NCI-H82 treated with DMSO at 0.1 percent for 48 hours (cell line): ENCODE data around the gene GDF15.
"Not testable (repeated sequence)": the region's sequence is repeated elsewhere in the genome, so short reads cannot be mapped to it uniquely, and the experiment has no call there.

ENCODE experiments used
- DNase-seq: peaks from one replicate; lab custom pipeline; 2025; ENCODE audit not compliant: unreplicated experiment; lab: John Stamatoyannopoulos, UW

The GDF15 gene

DNA sequence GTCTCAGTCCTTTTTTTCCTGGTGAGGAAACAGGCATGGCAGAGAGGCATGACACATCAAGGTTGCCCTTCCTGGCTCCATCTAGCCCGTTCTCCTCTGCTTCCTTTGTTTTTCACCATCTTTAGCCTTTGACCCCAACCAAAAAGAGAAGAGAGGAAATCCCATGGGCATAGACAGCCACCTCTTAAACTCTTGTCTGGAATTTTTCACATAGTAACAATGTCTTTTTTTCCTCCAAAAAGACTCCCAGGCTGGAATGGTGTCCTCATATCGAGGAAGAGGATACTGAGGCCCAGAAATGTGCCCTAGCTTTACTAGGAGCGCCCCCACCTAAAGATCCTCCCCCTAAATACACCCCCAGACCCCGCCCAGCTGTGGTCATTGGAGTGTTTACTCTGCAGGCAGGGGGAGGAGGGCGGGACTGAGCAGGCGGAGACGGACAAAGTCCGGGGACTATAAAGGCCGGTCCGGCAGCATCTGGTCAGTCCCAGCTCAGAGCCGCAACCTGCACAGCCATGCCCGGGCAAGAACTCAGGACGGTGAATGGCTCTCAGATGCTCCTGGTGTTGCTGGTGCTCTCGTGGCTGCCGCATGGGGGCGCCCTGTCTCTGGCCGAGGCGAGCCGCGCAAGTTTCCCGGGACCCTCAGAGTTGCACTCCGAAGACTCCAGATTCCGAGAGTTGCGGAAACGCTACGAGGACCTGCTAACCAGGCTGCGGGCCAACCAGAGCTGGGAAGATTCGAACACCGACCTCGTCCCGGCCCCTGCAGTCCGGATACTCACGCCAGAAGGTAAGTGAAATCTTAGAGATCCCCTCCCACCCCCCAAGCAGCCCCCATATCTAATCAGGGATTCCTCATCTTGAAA lies at the start of gene GDF15:
Gene GDF15 (plus strand): TSS at position 484 of the 868 bp plus-strand sequence. CDS start 32 bp downstream, at position 516.
- DNase-seq: no peak

DNA sequence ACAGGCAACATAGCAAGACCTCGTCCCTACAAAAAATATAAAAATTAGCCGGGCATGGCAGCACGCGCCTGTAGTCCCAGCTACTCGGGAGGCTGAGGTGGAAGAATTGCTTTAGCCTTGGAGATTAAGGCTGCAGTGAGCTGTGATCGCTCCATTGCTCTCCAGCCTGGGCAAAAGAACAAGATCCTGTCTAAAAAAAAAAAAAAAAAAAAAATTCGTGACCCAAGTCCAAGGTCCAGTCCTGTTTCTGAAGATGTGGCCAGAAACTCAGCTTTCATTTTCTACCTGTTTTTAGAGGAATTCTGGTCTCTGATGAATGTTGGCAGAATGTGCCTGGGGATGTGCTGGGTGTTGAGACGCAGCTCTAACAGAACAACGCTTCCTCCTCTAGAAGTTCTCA lies 47.4 kb upstream of the GDF15 start:
- DNase-seq: no peak

DNA sequence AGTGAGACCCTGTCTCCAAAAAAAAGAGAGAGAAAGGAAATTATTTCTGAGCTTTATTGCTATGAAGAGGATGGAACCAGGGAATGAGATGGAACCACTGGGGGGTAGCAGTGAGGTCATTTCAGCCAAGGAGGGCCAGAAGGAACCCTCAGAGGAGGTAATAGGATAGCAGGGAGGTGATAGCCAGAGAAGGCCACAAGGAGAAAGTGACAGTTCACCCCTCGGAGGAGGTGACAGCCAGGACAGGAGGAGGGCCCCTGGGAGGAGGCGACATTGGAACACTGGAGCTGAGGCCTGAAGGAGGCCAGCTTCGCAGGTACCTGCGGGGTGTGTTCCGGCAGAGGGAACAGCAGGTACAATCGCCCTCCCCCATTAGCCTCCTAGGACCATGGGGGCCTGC lies 46.2 kb upstream of the GDF15 start:
- DNase-seq: no peak

- no peak for DNase-seq
Measured at GRCh38 chr19:18340190-18340989, 45.6 kb upstream of the GDF15 start, which contains the start of gene PGPEP1. TSS of gene PGPEP1 (plus strand) at chr19:18340598. CDS start at chr19:18340682, 84 bp downstream.

GRCh38 chr19:18340990-18341868 lies 44.7 kb upstream of the GDF15 start:
- no peak for DNase-seq

DNA sequence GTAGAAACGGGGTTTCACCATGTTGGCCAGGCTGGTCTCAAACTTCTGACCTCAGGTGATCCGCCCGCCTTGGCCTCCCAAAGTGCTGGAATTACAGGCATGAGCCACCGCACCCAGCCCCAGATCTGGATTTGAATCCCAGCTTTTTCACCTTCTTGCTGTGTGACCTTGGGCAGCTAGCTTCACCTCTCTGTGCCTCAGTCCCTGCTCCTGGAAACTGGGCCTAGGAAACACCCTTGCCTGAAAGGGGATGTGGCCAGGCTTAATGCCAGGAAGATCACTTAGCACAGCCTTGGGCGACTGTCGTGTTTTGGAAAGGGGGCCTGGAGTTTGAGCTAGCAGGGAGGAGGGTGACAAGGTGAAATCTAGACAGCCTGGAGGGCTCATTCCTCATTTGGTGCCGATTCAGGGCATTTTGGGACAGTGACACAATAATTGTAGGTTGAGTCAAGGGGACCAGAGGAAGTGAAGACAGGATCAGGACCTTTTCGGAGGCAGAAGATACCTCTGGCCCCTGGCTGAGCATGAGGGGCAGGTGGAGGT lies 43.8 kb upstream of the GDF15 start:
- no peak for DNase-seq

DNA sequence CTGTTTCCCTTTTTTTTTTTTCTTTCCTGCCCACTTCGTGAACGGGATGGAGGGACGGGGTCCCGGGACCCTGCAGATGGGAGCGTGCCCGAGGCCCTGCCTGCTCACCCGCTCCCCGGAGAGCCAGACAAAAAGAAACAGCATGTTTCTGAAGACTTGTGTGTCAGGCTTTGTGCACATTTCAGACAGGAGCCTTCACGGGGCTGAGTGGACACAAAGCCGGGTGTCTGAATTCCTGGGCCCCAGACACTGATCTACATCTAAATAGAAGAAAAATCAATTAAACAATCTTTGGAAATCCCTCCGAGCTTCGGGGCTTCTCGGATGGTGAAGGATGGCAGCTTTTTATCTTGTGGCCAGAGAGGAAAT lies 41.4 kb upstream of the GDF15 start:
- no peak for DNase-seq

- no peak for DNase-seq
Measured at GRCh38 chr19:18345296-18345695, 40.7 kb upstream of the GDF15 start.

- no peak for DNase-seq
Measured at GRCh38 chr19:18346091-18346490, 39.9 kb upstream of the GDF15 start.

GRCh38 chr19:18348171-18348570 lies 37.8 kb upstream of the GDF15 start:
- no peak for DNase-seq

DNA sequence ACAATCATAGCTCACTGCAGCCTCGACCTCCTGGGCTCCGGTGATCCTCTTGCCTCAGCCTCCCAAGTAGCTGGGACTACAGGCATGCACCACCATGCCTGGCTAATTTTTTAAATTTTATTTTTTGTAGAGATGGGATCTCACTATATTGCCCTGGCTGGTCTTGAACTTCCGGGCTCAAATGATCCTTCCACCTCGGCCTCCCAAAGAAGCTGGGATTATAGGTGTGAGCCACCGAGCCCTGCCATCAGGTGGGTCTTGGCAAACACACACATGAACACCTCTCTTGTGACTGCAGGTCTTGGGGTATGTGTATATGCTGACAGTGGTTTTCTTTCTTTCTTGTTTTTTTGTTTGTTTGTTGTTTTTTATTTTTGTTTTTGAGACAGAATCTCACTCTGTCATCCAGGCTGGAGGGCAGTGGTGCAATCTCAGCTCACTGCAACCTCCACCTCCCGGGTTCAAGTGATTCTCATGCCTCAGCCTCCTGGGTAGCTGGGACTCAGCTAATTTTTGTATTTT lies 37.1 kb upstream of the GDF15 start:
- DNase-seq: not testable (repeated sequence)

- DNase-seq: no peak
Measured at GRCh38 chr19:18349524-18350128, 36.3 kb upstream of the GDF15 start.

- DNase-seq: no peak
Measured at GRCh38 chr19:18350490-18350889, 35.5 kb upstream of the GDF15 start.

- no peak for DNase-seq
Measured at GRCh38 chr19:18351544-18351943, 34.4 kb upstream of the GDF15 start.

GRCh38 chr19:18353378-18354005 lies 32.5 kb upstream of the GDF15 start:
- DNase-seq: no peak

GRCh38 chr19:18354743-18355142 lies 31.2 kb upstream of the GDF15 start:
- not testable (repeated sequence) for DNase-seq

DNA sequence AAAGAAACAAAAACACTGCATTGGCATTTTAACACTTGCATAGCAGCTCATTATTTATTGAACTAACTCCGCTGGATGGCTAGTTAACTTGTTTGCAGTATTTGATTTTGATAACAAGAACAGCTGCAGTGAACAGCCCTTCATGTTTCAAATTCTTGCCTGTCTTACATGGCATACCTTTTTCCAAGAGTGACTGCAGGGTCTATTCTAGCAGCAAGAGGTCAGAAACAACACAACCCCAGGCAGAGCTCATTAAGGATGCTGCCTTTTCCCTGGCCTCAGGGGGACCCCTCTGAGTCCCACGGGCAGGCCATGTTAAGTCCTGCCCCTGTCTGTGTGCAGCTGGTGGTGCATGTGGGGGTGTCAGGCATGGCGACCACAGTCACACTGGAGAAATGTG lies 28.9 kb upstream of the GDF15 start:
- no peak for DNase-seq

GRCh38 chr19:18361646-18362045 lies 24.3 kb upstream of the GDF15 start:
- DNase-seq: no peak

DNA sequence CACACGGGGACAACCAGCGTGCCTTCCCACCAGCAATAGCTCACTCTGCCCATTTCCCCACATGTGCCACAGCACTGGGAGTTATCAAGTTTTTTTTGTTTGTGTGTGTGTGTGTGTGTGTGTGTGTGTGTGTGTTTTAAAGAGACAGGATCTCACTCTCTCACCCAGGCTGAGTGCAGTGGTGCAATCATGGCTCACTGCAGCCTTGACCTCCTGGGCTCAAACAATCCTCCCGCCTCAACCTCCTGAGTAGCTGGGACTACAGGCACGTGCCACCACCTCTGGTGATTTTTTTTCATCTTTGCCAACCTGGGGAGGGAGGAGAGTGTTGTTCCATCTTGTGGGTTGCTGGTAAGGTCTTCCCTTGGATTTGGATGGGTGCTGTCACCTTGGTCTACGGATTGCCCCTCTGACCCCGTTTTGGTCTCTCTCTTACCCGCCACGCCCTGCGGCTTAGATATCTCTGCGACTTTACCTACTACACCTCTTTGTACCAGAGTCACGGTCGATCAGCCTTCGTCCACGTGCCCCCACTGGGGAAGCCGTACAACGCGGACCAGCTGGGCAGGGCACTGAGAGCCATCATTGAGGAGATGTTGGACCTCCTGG lies 22.9 kb upstream of the GDF15 start:
- no peak for DNase-seq
